Thyroid gland (tissue), 4 donors: ENCODE measurements around the gene MBIP.
A peak's percentile ranks its signal among the peaks of the same experiment; 100 is the strongest.

Source experiments
- CTCF ChIP-seq, 6 experiments: fragments of 200-600 bp in 3 of 6; fragments of 450-650 bp in 3 of 6; sonication (generic) in 3 of 6; IDR thresholded peaks; one replicate each; pipeline ENCODE4 v1.5.1; 2016 to 2019; ENCODE audit warnings: antibody characterized with exemption in 6 of 6, mild to moderate bottlenecking in 2 of 6, inconsistent platforms in 1 of 6, moderate library complexity in 1 of 6
- POLR2A ChIP-seq, 2 donors: fragments of 450-650 bp; IDR thresholded peaks; one replicate each; pipeline ENCODE4 v1.6.1; 2017; ENCODE audit warnings: antibody characterized with exemption in 2 of 2, mild to moderate bottlenecking in 2 of 2, moderate library complexity in 1 of 2

GRCh38 chr14:36264107-36264506, 56.3 kb downstream of the MBIP start:
- TF ChIP-seq CTCF (IDR thresholded peaks at IDR 0.05): no peak
- peak in 1 of 2 donors; percentile 61 for TF ChIP-seq POLR2A (IDR thresholded peaks at IDR 0.05)
